IPS-NIHi11 (cell line): ENCODE results near the gene SOD2.
"Not testable (repeated sequence)": the region's sequence is repeated elsewhere in the genome, so short reads cannot be mapped to it uniquely, and the experiment has no call there.

ENCODE experiments used
- DNase-seq: peaks from one replicate; pipeline ENCODE4 v3.0.0; 2012; ENCODE audit warnings: mixed read lengths, low spot score

The SOD2 gene

GRCh38 chr6:159682810-159683209, 10.2 kb downstream of the SOD2 start:
- no peak for DNase-seq

DNA sequence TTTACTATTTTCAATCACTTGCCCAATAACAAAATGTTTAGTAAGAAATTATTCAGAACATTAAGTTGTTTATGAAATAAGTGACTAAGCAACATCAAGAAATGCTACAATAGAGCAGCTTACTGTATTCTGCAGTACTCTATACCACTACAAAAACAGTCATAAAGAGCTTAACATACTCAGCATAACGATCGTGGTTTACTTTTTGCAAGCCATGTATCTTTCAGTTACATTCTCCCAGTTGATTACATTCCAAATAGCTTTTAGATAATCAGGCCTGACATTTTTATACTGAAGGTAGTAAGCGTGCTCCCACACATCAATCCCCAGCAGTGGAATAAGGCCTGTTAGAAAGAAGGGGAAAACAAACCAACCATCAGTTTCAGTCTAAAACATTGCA, 10.7 kb downstream of the SOD2 start:
- no peak for DNase-seq

DNA sequence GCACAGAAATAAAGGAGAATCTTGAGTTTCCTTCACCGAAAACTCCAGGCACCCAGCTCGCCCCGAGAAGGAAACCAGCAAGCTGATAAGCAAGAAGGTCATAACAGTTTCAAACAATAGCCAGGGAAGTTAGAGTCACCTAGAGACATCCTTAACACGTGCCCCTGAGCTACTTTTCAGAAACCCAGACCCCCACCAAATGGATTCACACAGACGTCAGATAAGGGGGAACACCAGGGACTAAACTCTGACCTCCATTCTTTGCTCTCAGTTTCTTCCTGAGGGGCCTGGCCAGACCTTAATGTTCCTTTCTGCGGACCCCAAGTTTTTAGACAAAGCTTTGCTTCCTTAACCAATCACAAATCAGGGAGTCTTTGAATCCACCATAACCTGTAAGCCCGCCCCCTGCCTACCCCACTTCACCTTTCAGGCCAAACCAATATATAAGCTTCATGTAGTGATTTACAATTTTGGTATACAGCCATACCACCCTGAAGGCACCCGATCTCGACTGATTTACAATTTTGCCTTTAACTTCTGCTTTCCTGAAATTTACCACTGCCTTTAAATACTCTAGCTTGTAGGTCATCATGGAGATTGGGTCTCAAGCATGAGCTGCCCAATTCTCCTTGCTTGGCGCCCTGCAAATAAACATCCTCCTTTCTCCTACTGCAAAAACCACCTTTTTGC, 11.7 kb downstream of the SOD2 start:
- no peak for DNase-seq

GRCh38 chr6:159680104-159680503, 12.9 kb downstream of the SOD2 start:
- no peak for DNase-seq

DNA sequence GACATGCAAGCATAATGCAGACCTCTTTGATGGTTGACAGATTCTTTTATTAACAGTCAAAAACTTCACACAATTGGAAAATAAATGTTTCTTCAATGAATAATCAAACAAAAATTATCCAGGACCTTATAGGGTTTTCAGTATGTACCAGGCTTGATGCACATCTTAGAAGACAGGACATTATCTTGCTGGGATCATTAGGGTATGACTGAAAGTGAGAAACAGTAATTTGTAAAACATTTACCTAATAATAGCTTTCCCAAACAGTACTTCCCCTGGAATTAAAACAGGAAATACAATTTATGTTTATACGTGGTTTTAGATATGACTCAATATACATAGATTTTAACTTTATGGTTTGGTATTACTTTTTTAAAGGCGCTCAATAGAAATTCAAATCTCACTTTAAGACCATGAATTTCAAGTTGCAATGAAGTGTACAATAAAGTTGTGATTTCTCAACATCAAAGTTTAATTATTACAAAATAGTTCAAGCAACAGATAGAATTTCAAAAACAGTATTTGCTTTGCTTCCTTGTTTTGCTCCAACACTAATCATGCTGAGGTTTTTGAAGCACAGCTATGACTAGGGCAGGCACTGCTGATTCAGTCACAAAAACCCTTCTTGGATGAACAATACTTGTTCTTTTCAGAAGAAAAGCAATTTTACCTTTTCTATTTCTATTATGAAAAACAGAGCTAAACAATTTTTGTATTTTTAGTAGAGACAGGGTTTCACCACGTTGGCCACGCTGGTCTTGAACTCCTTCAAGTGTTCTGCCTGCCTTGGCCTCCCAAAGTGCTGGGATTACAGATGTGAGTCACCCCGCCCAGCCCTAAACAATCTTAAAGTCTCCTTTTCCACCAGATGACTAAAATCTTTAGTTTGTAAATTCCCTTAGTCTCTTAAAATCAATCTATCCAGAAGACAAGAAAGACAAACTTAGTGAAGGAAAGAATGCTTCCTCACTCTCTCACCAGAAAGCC, 13.7 kb downstream of the SOD2 start:
- no peak for DNase-seq

- no peak for DNase-seq
These were observed 14.5 kb downstream of the SOD2 start for GRCh38 chr6:159678574-159678973.

DNA sequence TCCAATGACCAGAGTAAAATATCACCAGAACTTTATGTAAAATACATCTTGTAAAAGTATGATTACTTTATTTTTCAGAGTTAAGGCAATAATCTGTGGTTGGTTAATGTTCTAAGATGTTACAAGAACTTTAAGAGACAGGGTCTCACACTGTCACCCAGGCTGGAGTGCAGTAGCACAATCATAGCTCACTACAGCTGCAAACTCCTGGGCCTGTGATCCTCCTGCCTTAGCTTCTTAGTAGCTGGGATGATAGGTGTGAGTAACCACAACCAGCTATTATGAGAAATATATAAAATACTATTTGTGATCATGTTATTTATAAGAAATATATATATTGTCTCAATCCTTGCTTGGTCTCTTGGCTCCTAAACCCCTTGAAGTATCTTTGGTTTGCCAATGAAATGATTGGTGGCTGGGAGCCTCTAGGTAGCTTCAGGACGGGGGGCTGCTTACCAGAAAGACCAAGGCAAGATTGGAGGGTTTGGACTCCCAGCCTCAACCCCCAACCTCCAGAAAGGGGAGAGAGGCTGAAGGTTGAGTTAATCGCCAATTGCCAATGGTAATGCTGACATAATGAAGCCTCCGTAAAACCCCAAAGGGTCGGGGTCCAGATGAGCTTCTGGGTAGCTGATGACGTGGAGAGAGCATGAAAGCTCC, 15.4 kb downstream of the SOD2 start:
- DNase-seq: no peak

DNA sequence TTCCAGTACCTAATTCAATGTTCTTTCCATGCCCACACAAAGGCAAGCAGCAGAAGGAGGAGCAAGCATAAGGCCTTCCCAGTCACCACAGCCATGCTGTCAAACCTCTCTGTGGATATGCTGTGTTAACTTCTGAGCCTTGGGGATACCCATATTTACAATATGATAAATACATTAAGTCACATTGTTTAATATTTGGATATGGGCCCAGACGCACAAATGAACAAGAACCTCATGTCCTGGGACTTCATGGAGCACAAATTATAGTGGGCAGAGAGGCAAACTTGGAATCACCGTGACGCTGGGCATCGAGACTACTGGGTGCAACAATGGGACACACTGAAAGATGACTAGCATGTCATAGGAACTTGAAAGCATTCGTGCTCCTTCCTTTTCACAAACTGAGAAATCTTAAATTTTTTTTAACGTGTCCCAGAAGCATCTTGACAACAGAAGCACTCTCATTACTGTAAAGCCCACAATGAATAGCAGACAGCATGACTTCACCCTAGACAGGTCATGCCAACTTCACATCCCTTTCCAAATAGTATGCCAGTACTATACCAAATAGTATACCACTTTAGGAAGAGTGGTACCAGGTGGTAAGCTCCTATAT, 16.0 kb downstream of the SOD2 start:
- no peak for DNase-seq

GRCh38 chr6:159676236-159676635, 16.8 kb downstream of the SOD2 start:
- not testable (repeated sequence) for DNase-seq

- DNase-seq: no peak
These were observed 27.0 kb downstream of the SOD2 start for GRCh38 chr6:159665868-159666635.

- DNase-seq: not testable (repeated sequence)
These were observed 29.6 kb downstream of the SOD2 start for GRCh38 chr6:159663368-159663889.

DNA sequence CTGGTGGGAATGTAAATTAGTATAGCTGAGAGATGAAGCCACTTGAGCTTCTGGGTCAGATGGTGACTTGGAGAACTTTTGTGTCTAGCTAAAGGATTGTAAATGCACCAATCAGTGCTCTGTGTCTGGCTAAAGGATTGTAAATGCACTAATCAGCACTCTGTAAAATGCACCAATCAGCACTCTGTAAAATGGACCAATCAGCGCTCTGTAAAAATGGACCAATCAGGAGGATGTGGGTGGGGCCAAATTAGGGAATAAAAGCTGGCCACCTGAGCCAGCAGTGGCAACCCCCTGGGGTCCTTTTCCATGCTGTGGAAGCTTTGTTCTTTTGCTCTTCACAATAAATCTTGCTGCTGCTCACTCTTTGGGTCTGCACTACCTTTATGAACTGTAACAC, 31.1 kb downstream of the SOD2 start:
- not testable (repeated sequence) for DNase-seq

DNA sequence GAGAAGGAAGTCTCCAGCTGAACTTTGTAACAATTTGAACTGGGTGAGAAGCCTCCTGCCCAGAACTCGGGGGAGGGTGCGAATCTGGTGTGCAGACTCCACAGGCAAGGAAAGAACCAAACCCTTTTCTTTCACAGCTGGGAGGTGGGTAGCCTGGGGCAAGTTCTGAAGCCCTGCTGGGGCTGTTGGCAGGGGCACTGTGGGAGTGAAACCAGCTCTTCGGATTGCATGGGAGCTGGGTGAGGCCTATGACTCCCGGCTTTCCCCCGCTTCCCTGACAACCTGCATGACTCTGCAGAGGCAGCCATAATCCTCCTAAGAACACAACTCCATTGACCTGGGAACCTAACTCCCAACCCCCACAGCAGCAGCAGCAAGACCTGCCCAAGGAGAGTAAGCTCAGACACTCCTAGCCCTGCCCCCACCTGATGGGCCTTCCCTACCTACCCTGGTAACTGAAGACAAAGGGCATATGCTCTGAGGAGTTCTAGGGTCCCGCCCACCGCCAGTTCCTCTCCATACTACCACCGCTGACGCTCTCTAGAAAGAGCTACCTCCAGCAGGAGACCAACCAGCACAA, 37.5 kb downstream of the SOD2 start:
- no peak for DNase-seq

- DNase-seq: peak; percentile 33
These were observed 38.5 kb downstream of the SOD2 start for GRCh38 chr6:159654483-159655098.

GRCh38 chr6:159650314-159650713, 42.7 kb downstream of the SOD2 start:
- no peak for DNase-seq

- no peak for DNase-seq
These were observed 43.6 kb downstream of the SOD2 start for GRCh38 chr6:159649441-159649840.

DNA sequence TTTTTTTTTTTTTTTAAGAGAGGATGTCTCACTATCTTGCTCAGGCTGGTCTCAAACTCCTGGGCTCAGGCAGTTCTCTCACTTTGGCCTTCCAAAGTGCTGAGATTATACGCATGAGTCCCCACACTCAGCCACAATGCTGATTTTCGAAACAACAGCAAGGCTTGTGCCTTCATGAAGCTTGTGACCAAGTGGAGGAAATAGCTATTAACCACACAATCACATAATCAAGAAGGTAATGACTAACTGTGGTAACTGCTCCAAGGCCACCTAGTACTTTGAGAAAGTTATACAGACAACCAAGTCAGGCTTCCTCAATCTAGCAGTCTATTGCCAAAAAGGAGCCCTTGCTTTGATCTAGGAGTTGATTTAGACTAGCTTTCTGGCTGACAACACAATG, 46.3 kb downstream of the SOD2 start:
- no peak for DNase-seq

- DNase-seq: no peak
These were observed 46.9 kb downstream of the SOD2 start for GRCh38 chr6:159646116-159646515.

DNA sequence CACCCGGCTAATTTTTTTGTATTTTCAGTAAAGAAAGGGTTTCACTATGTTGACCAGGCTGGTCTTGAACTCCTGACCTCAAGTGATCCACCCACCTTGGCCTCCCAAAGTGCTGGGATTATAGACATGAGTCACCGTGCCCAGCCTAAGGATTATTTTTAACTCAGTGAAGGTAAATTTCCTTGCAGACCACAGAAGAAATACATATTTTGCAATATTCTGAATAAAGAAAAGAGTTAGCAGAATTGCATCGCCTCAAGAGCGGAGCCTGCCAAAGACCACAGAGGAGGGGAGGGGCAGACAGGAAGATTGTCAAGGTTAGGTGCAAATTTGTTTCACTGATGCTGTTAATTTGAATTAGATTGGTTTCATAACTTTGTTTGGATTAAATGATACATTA, 47.4 kb downstream of the SOD2 start:
- no peak for DNase-seq
